Sigmoid colon (tissue), 4 donors: ENCODE data around the gene GALNT13.

Experiments used
- EP300 ChIP-seq, 4 donors: sonication (generic); formaldehyde crosslinking; IDR thresholded peaks; one replicate each; pipeline ENCODE4 v1.6.1; 2017; ENCODE audit warnings: antibody characterized with exemption in 4 of 4
- POLR2A ChIP-seq, 2 donors: fragments of 450-650 bp; IDR thresholded peaks; one replicate each; pipeline ENCODE4 v1.6.1; 2016; ENCODE audit warnings: antibody characterized with exemption in 2 of 2, mild to moderate bottlenecking in 2 of 2, moderate library complexity in 2 of 2
- POLR2AphosphoS5 ChIP-seq, 4 donors: sonication (generic); formaldehyde crosslinking; IDR thresholded peaks; one replicate each; pipeline ENCODE4 v1.6.1; 2017; ENCODE audit warnings: antibody characterized with exemption in 4 of 4
- TF ChIP-seq, protein P1 (sequence below), 4 experiments: fragments of 450-650 bp in 3 of 4; fragments of 200-600 bp in 1 of 4; IDR thresholded peaks; one replicate each; pipeline ENCODE4 v1.5.1; 2016 to 2019; ENCODE audit warnings: antibody characterized with exemption in 4 of 4, mild to moderate bottlenecking in 3 of 4, moderate library complexity in 2 of 4

DNA sequence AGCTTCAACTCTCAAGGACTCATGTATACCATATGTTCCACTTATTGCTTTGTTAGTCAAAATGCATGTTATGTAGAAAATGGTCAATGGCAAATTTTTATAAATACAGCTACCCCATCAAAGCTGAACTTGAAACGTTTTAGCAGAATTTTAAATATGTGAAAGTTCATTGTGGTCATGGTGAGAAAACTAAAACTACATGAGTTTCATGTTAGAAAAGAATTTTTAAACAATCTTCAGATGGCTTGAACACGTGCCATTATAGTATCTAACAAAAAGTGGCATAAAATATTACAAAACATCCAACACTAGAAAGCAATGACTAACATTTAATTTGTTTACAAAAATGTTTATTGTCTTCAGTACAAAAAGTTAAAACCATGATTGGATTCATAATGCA, 580.7 kb downstream of the GALNT13 start:
- TF ChIP-seq, protein P1, sequence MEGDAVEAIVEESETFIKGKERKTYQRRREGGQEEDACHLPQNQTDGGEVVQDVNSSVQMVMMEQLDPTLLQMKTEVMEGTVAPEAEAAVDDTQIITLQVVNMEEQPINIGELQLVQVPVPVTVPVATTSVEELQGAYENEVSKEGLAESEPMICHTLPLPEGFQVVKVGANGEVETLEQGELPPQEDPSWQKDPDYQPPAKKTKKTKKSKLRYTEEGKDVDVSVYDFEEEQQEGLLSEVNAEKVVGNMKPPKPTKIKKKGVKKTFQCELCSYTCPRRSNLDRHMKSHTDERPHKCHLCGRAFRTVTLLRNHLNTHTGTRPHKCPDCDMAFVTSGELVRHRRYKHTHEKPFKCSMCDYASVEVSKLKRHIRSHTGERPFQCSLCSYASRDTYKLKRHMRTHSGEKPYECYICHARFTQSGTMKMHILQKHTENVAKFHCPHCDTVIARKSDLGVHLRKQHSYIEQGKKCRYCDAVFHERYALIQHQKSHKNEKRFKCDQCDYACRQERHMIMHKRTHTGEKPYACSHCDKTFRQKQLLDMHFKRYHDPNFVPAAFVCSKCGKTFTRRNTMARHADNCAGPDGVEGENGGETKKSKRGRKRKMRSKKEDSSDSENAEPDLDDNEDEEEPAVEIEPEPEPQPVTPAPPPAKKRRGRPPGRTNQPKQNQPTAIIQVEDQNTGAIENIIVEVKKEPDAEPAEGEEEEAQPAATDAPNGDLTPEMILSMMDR (IDR thresholded peaks at IDR 0.05) = no peak
- TF ChIP-seq EP300 (IDR thresholded peaks at IDR 0.05) = no peak
- TF ChIP-seq POLR2A (IDR thresholded peaks at IDR 0.05) = no peak
- TF ChIP-seq POLR2AphosphoS5 (IDR thresholded peaks at IDR 0.05) = no peak
